NOMO-1 treated with DMSO at 0.1 percent for 48 hours (cell line): ENCODE measurements around the gene KLK2.

Experiments
- DNase-seq: peaks from one replicate; lab custom pipeline; 2025; ENCODE audit not compliant: unreplicated experiment; lab: John Stamatoyannopoulos, UW

Gene KLK2

GRCh38 chr19:50873056-50873455 is at the start of gene KLK2:
KLK2 (plus strand) TSS chr19:50873439; CDS start chr19:50873474, 35 bp downstream.
- DNase-seq = no peak

GRCh38 chr19:50826492-50827240 is 46.6 kb upstream of the KLK2 start:
- no peak for DNase-seq

- DNase-seq = no peak
Measured at GRCh38 chr19:50827476-50827875, 45.8 kb upstream of the KLK2 start.

- DNase-seq = no peak
Measured at GRCh38 chr19:50829801-50830200, 43.4 kb upstream of the KLK2 start.

- no peak for DNase-seq
Measured at GRCh38 chr19:50830266-50831025, 42.8 kb upstream of the KLK2 start.

- DNase-seq = no peak
Measured at GRCh38 chr19:50831026-50831396, 42.2 kb upstream of the KLK2 start.

- no peak for DNase-seq
Measured at GRCh38 chr19:50832666-50833065, 40.6 kb upstream of the KLK2 start.

- no peak for DNase-seq
Measured at GRCh38 chr19:50833117-50833801, 40.0 kb upstream of the KLK2 start, which contains the start of gene KLK15. KLK15 (minus strand) TSS chr19:50833574; CDS start chr19:50831492, 2,082 bp downstream.

GRCh38 chr19:50833802-50834167 is 39.5 kb upstream of the KLK2 start:
- no peak for DNase-seq

- no peak for DNase-seq
Measured at GRCh38 chr19:50835103-50835784, 38.0 kb upstream of the KLK2 start.

- peak; percentile 59 for DNase-seq
Measured at GRCh38 chr19:50835785-50836542, 37.3 kb upstream of the KLK2 start.

GRCh38 chr19:50836543-50837195 is 36.6 kb upstream of the KLK2 start:
- no peak for DNase-seq

GRCh38 chr19:50837300-50837699 is 35.9 kb upstream of the KLK2 start:
- DNase-seq = no peak

GRCh38 chr19:50838239-50838638 is 35.0 kb upstream of the KLK2 start:
- DNase-seq = no peak

GRCh38 chr19:50839712-50840655 is 33.3 kb upstream of the KLK2 start:
- DNase-seq = no peak

GRCh38 chr19:50842130-50842529 is 31.1 kb upstream of the KLK2 start:
- DNase-seq = no peak

GRCh38 chr19:50843205-50843604 is 30.0 kb upstream of the KLK2 start:
- DNase-seq = no peak

- no peak for DNase-seq
Measured at GRCh38 chr19:50843701-50844221, 29.5 kb upstream of the KLK2 start.
